OCI-LY3 (cell line): ENCODE results near the gene TRAF3.

Source experiments
- H2AFZ ChIP-seq: fragments of 200-600, 300-600 bp; shearing (Covaris generic); 2 replicates; pipeline ENCODE4 v1.6.0; 2014; ENCODE audit warnings: antibody characterized with exemption, low read depth, low read length
- H3K27ac ChIP-seq: fragments of 200-600, 300-600 bp; sonication (generic); 2 replicates; pipeline ENCODE4 v1.5.1; 2014; ENCODE audit warnings: mild to moderate bottlenecking, low read length, moderate library complexity, mixed read lengths
- H3K27me3 ChIP-seq: fragments of 200-600, 300-600 bp; sonication (generic); 2 replicates; pipeline ENCODE4 v1.6.1; 2014; ENCODE audit warnings: low read depth, low read length, mixed read lengths
- H3K36me3 ChIP-seq: fragments of 200-600, 300-600 bp; sonication (generic); replicated peaks from 2 replicates; pipeline ENCODE3; 2014; ENCODE audit warnings: low read depth, low read length, mixed read lengths
- H3K4me1 ChIP-seq: fragments of 300-600, 200-600 bp; sonication (generic); 2 replicates; pipeline ENCODE4 v1.6.1; 2014; ENCODE audit warnings: low read length, mixed read lengths
- H3K4me2 ChIP-seq: fragments of 200-600, 300-600 bp; sonication (generic); 2 replicates; pipeline ENCODE4 v1.6.1; 2014; ENCODE audit warnings: low read length, mixed read lengths
- H3K4me3 ChIP-seq: fragments of 300-600, 200-600 bp; sonication (generic); 2 replicates; pipeline ENCODE4 v1.5.1; 2014; ENCODE audit warnings: antibody characterized with exemption, mild to moderate bottlenecking, low read length, moderate library complexity
- H3K79me2 ChIP-seq: fragments of 300-600, 200-600 bp; shearing (Covaris generic); 2 replicates; pipeline ENCODE4 v1.6.1; 2014; ENCODE audit warnings: mild to moderate bottlenecking, low read length, mixed read lengths
- H3K9ac ChIP-seq: fragments of 300-600, 200-600 bp; shearing (Covaris generic); 2 replicates; pipeline ENCODE4 v1.6.0; 2014; ENCODE audit warnings: mild to moderate bottlenecking, low read length, moderate library complexity
- H3K9me3 ChIP-seq: fragments of 200-600, 300-600 bp; shearing (Covaris generic); 2 replicates; pipeline ENCODE4 v1.6.1; 2014; ENCODE audit warnings: low read length, mixed read lengths; ENCODE audit not compliant: insufficient read depth
- H4K20me1 ChIP-seq: fragments of 200-600, 300-600 bp; sonication (generic); 2 replicates; pipeline ENCODE4 v1.6.1; 2016; ENCODE audit warnings: low read length, mixed read lengths; ENCODE audit not compliant: insufficient read depth
- CTCF ChIP-seq: fragments of 200-600, 300-600 bp; sonication (generic); IDR thresholded peaks from 2 replicates; pipeline ENCODE4 v1.5.1; 2014; ENCODE audit warnings: antibody characterized with exemption, low read length, low read depth
- EZH2phosphoT487 ChIP-seq: fragments of 200-600 bp; shearing (Covaris generic); IDR thresholded peaks from 2 replicates; pipeline ENCODE4 v1.6.1; 2018; ENCODE audit warnings: antibody characterized with exemption, mixed run types, low read depth

TRAF3 gene

GRCh38 chr14:102897299-102898027 is 120.2 kb downstream of the TRAF3 start:
- Histone ChIP-seq H3K4me1 (peaks cover 68% of the 10 kb centered on the region), H3K4me2 (peak overlapping the region; percentile 58), H3K79me2 (peaks cover 62% of the 10 kb centered on the region), H2AFZ (no peak overlapping the region), H3K9me3 (no peaks in the 10 kb centered on the region), H3K27me3 (no peaks in the 10 kb centered on the region), H3K4me3 (peak overlapping the region; percentile 11; the same call in 1 of the 2 replicates), H3K27ac (peak overlapping the region; percentile 80), H3K36me3 (peaks cover 54% of the 10 kb centered on the region), H3K9ac (peak overlapping the region; percentile 35; the same call in 1 of the 2 replicates), H4K20me1 (peaks cover 37% of the 10 kb centered on the region)
- TF ChIP-seq CTCF: no peak
- no peak for TF ChIP-seq EZH2phosphoT487

GRCh38 chr14:102898298-102898697 is 121.0 kb downstream of the TRAF3 start:
- H3K27me3 ChIP-seq: no peaks in the 10 kb centered on the region
- peak overlapping the region; percentile 58 for H3K4me2 ChIP-seq
- H3K79me2 ChIP-seq: peaks cover 70% of the 10 kb centered on the region
- H3K4me1 ChIP-seq: peaks cover 74% of the 10 kb centered on the region
- peak overlapping the region; percentile 11 for H3K4me3 ChIP-seq
- no peak for TF ChIP-seq EZH2phosphoT487
- H3K36me3 ChIP-seq: peaks cover 56% of the 10 kb centered on the region
- peak overlapping the region; percentile 80 for H3K27ac ChIP-seq
- peak overlapping the region; percentile 35; the same call in 1 of the 2 replicates for H3K9ac ChIP-seq
- H3K9me3 ChIP-seq: no peaks in the 10 kb centered on the region
- no peak overlapping the region for H2AFZ ChIP-seq
- peaks cover 45% of the 10 kb centered on the region for H4K20me1 ChIP-seq

- peaks cover 45% of the 10 kb centered on the region for H4K20me1 ChIP-seq
- peak overlapping the region; percentile 80 for H3K27ac ChIP-seq
- H3K9ac ChIP-seq: peak overlapping the region; percentile 35; the same call in 1 of the 2 replicates
- H3K36me3 ChIP-seq: peaks cover 59% of the 10 kb centered on the region
- H3K27me3 ChIP-seq: no peaks in the 10 kb centered on the region
- TF ChIP-seq CTCF: no peak
- no peak for TF ChIP-seq EZH2phosphoT487
- H3K79me2 ChIP-seq: peaks cover 76% of the 10 kb centered on the region
- no peak overlapping the region for H2AFZ ChIP-seq
- no peaks in the 10 kb centered on the region for H3K9me3 ChIP-seq
- peak overlapping the region; percentile 58 for H3K4me2 ChIP-seq
- peaks cover 74% of the 10 kb centered on the region for H3K4me1 ChIP-seq
- H3K4me3 ChIP-seq: peak overlapping the region; percentile 11
Observed at GRCh38 chr14:102898776-102899515, 121.7 kb downstream of the TRAF3 start.

- H3K4me2 ChIP-seq: peak overlapping the region; percentile 58
- peak overlapping the region; percentile 35; the same call in 1 of the 2 replicates for H3K9ac ChIP-seq
- H4K20me1 ChIP-seq: peaks cover 44% of the 10 kb centered on the region
- H3K36me3 ChIP-seq: peaks cover 59% of the 10 kb centered on the region
- peaks cover 74% of the 10 kb centered on the region for H3K4me1 ChIP-seq
- peaks cover 80% of the 10 kb centered on the region for H3K79me2 ChIP-seq
- H3K27me3 ChIP-seq: no peaks in the 10 kb centered on the region
- no peak overlapping the region for H2AFZ ChIP-seq
- peak overlapping the region; percentile 80 for H3K27ac ChIP-seq
- no peak for TF ChIP-seq CTCF
- no peak for TF ChIP-seq EZH2phosphoT487
- H3K9me3 ChIP-seq: no peaks in the 10 kb centered on the region
- no peak overlapping the region for H3K4me3 ChIP-seq
Observed at GRCh38 chr14:102899516-102899900, 122.3 kb downstream of the TRAF3 start.
